Measurements from ENCODE around the gene ZBTB37.
A peak's percentile ranks its signal among the peaks of the same experiment; 100 is the strongest.

The ZBTB37 gene

GRCh38 chr1:173852105-173852504 lies 16.1 kb upstream of the ZBTB37 start (continued):
- TF ChIP-seq CSRNP3 (CRISPR knock-in tag; IDR thresholded peaks at IDR 0.05) = no peak
- TF ChIP-seq ZNF565 (CRISPR knock-in tag; conservative IDR thresholded peaks at IDR 0.05; ENCODE audit: low read depth) = no peak

- ATAC-seq = no peak; the same call in 2 of the 3 replicates
- TF ChIP-seq PPARA (CRISPR knock-in tag; IDR thresholded peaks at IDR 0.05; ENCODE audit: borderline replicate concordance) = no peak
- TF ChIP-seq TSHZ2 (CRISPR knock-in tag; IDR thresholded peaks at IDR 0.05) = no peak
- TF ChIP-seq CSRNP3 (CRISPR knock-in tag; IDR thresholded peaks at IDR 0.05) = no peak
- TF ChIP-seq ESRRG (CRISPR knock-in tag; IDR thresholded peaks at IDR 0.05) = no peak
- TF ChIP-seq ARNTL (CRISPR knock-in tag; IDR thresholded peaks at IDR 0.05; ENCODE audit: borderline replicate concordance, low read depth) = no peak
- no peak for TF ChIP-seq ZFP3 (CRISPR knock-in tag; IDR thresholded peaks at IDR 0.05)
- TF ChIP-seq SNAI2 (CRISPR knock-in tag; IDR thresholded peaks at IDR 0.05) = no peak
- no peak for TF ChIP-seq ZC3H10 (CRISPR knock-in tag; IDR thresholded peaks at IDR 0.05)
- no peak for TF ChIP-seq GLIS3 (CRISPR knock-in tag; IDR thresholded peaks at IDR 0.05)
- no peak for TF ChIP-seq RARB (CRISPR knock-in tag; IDR thresholded peaks at IDR 0.05)
- no peak for TF ChIP-seq TOX (CRISPR knock-in tag; IDR thresholded peaks at IDR 0.05; ENCODE audit: borderline replicate concordance)
- no peak for TF ChIP-seq ISL1 (CRISPR knock-in tag; IDR thresholded peaks at IDR 0.05)
- TF ChIP-seq ZFP30 (CRISPR knock-in tag; IDR thresholded peaks at IDR 0.05) = no peak
- no peak for TF ChIP-seq OSR1 (CRISPR knock-in tag; IDR thresholded peaks at IDR 0.05)
- TF ChIP-seq CSDC2 (CRISPR knock-in tag; IDR thresholded peaks at IDR 0.05) = no peak
- no peak for TF ChIP-seq ZNF565 (CRISPR knock-in tag; conservative IDR thresholded peaks at IDR 0.05; ENCODE audit: low read depth)
- no peak for TF ChIP-seq CREB5 (CRISPR knock-in tag; IDR thresholded peaks at IDR 0.05; ENCODE audit: low read depth)
- TF ChIP-seq POU6F1 (CRISPR knock-in tag; IDR thresholded peaks at IDR 0.05; ENCODE audit: borderline replicate concordance, low read depth) = no peak
Measured at GRCh38 chr1:173853074-173853473, 15.1 kb upstream of the ZBTB37 start.

- no peak for TF ChIP-seq ZC3H10 (CRISPR knock-in tag; IDR thresholded peaks at IDR 0.05)
- TF ChIP-seq RARB (CRISPR knock-in tag; IDR thresholded peaks at IDR 0.05) = no peak
- no peak for TF ChIP-seq ZNF565 (CRISPR knock-in tag; conservative IDR thresholded peaks at IDR 0.05; ENCODE audit: low read depth)
- TF ChIP-seq GLIS3 (CRISPR knock-in tag; IDR thresholded peaks at IDR 0.05) = no peak
- no peak for TF ChIP-seq PPARA (CRISPR knock-in tag; IDR thresholded peaks at IDR 0.05; ENCODE audit: borderline replicate concordance)
- no peak for TF ChIP-seq ZFP3 (CRISPR knock-in tag; IDR thresholded peaks at IDR 0.05)
- no peak for TF ChIP-seq OSR1 (CRISPR knock-in tag; IDR thresholded peaks at IDR 0.05)
- TF ChIP-seq ZFP30 (CRISPR knock-in tag; IDR thresholded peaks at IDR 0.05) = no peak
- ATAC-seq = no peak
Measured at GRCh38 chr1:173856014-173856413, 12.2 kb upstream of the ZBTB37 start.

GRCh38 chr1:173856903-173857302 lies 11.3 kb upstream of the ZBTB37 start:
- TF ChIP-seq ZNF70 (CRISPR knock-in tag; IDR thresholded peaks at IDR 0.05) (no peak), ZC3H10 (CRISPR knock-in tag; IDR thresholded peaks at IDR 0.05) (0 out of 2 replicates have a peak, but pooled peaks have one; percentile 28)
- ATAC-seq = no peak
